ENCODE results near the gene CCDC175.

DNA sequence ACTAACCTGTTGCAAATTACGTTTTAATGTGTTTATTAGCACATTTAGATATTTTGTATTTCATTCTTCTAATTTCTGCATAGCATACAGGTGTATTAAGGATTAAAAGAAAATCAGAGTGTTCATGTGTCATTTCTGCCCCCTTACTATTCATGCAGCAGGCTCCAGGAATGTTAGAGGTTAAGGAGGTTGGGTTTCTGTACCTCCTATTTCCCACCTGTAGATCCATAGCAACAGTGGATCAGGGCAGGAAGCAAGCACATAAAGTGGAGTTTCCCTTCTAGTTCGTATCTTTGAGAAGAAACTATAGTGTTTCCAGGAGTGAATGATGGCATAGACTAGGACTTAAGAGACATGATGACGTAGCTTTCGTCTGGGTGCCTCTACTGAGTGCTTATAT, 73.4 kb downstream of the CCDC175 start:
- TF ChIP-seq, protein P1, sequence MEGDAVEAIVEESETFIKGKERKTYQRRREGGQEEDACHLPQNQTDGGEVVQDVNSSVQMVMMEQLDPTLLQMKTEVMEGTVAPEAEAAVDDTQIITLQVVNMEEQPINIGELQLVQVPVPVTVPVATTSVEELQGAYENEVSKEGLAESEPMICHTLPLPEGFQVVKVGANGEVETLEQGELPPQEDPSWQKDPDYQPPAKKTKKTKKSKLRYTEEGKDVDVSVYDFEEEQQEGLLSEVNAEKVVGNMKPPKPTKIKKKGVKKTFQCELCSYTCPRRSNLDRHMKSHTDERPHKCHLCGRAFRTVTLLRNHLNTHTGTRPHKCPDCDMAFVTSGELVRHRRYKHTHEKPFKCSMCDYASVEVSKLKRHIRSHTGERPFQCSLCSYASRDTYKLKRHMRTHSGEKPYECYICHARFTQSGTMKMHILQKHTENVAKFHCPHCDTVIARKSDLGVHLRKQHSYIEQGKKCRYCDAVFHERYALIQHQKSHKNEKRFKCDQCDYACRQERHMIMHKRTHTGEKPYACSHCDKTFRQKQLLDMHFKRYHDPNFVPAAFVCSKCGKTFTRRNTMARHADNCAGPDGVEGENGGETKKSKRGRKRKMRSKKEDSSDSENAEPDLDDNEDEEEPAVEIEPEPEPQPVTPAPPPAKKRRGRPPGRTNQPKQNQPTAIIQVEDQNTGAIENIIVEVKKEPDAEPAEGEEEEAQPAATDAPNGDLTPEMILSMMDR (IDR thresholded peaks at IDR 0.05; ENCODE audit: insufficient read depth, low read length, poor library complexity, severe bottlenecking) = no peak
- TF ChIP-seq EZH2phosphoT487 (conservative IDR thresholded peaks at IDR 0.05; ENCODE audit: low read length) = no peak
